Smooth muscle cell (in vitro differentiated cells): ENCODE results near the gene ITGB2. TPM values are rescaled to one million over a fixed set of nuclear protein-coding genes. Genes with fewer than 3 reads are reported as not detected.

Source experiments
- DNase-seq: peaks from one replicate; lab custom pipeline; 2025; ENCODE audit not compliant: unreplicated experiment; lab: John Stamatoyannopoulos, UW
- H2AFZ ChIP-seq: fragments of 200-600 bp; sonication (generic); 2 replicates; pipeline ENCODE4 v1.6.0; 2016; ENCODE audit warnings: antibody characterized with exemption, low read depth, mild to moderate bottlenecking
- H3F3A ChIP-seq: fragments of 200-600 bp; sonication (generic); 2 replicates; pipeline ENCODE4 v1.6.0; 2017; ENCODE audit warnings: antibody characterized with exemption, low read depth
- H3K27ac ChIP-seq: fragments of 200-600 bp; sonication (generic); 2 replicates; pipeline ENCODE4 v1.5.1; 2016; ENCODE audit warnings: low read depth, mild to moderate bottlenecking
- H3K27me3 ChIP-seq: fragments of 200-600 bp; sonication (generic); 2 replicates; pipeline ENCODE4 v1.6.1; 2016; ENCODE audit warnings: low read depth, mild to moderate bottlenecking
- H3K36me3 ChIP-seq: fragments of 200-600 bp; sonication (generic); 2 replicates; pipeline ENCODE4 v1.5.1; 2016; ENCODE audit warnings: low read depth
- H3K4me1 ChIP-seq: fragments of 200-600 bp; sonication (generic); 2 replicates; pipeline ENCODE4 v1.5.1; 2016; ENCODE audit warnings: low read depth
- H3K4me2 ChIP-seq: fragments of 200-600 bp; sonication (generic); 2 replicates; pipeline ENCODE4 v1.6.0; 2016; ENCODE audit warnings: mild to moderate bottlenecking
- H3K4me3 ChIP-seq: fragments of 200-600 bp; sonication (generic); 2 replicates; pipeline ENCODE4 v1.5.1; 2016; ENCODE audit warnings: mild to moderate bottlenecking
- H3K79me2 ChIP-seq: fragments of 200-600 bp; sonication (generic); 2 replicates; pipeline ENCODE4 v1.6.0; 2016; ENCODE audit warnings: low read depth, mild to moderate bottlenecking
- H3K9ac ChIP-seq: fragments of 200-600 bp; sonication (generic); 2 replicates; pipeline ENCODE4 v1.6.0; 2016; ENCODE audit warnings: low read depth
- H3K9me3 ChIP-seq: fragments of 200-600 bp; sonication (generic); replicated peaks from 2 replicates; pipeline ENCODE4 v1.5.1; 2016; ENCODE audit warnings: low read depth
- H4K20me1 ChIP-seq: fragments of 200-600 bp; sonication (generic); 2 replicates; pipeline ENCODE4 v1.6.0; 2016; ENCODE audit warnings: low read depth
- CTCF ChIP-seq: fragments of 200-600 bp; sonication (generic); IDR thresholded peaks from 2 replicates; pipeline ENCODE4 v1.5.1; 2017; ENCODE audit warnings: borderline replicate concordance, mild to moderate bottlenecking, antibody characterized with exemption; ENCODE audit not compliant: insufficient read depth, poor library complexity, severe bottlenecking
- WGBS: methylation state at CpG from one replicate; pipeline ENCODE4 v1.1.7; 2016; ENCODE audit warnings: low lambda C conversion rate; 5-methylcytosine and 5-hydroxymethylcytosine counted together
- polyA plus RNA-seq: library from polyadenylated mRNA; unstranded; fragments of >200 nt; fragmentation: Nextera tagmentation; extraction: Ambion mirVana; gene quantifications from 2 replicates; pipeline ENCODE4 v1.2.1, GENCODE V29; 2016
- total RNA-seq: library from RNA; depleted of rRNA; stranded (reverse); fragments of >200 nt; gene quantifications from 2 replicates; pipeline ENCODE4 v1.2.3, GENCODE V29; 2014

ITGB2 gene
- total and polyA plus RNA-seq, 2 experiments from 2014 or later: 0.18 to 0.86 TPM

- DNase-seq: no peak
- H2AFZ ChIP-seq: no peak overlapping the region
- no peak overlapping the region for H3K4me3 ChIP-seq
- H3K4me2 ChIP-seq: no peak overlapping the region
- H3F3A ChIP-seq: no peaks in the 10 kb centered on the region
- no peaks in the 10 kb centered on the region for H3K4me1 ChIP-seq
- no peaks in the 10 kb centered on the region for H4K20me1 ChIP-seq
- WGBS: 89% methylated on average over 21 of the region's 28 CpGs
- H3K9me3 ChIP-seq: no peaks in the 10 kb centered on the region
- no peaks in the 10 kb centered on the region for H3K36me3 ChIP-seq
- H3K79me2 ChIP-seq: no peaks in the 10 kb centered on the region
- peaks cover 34% of the 10 kb centered on the region for H3K27me3 ChIP-seq
- no peak for TF ChIP-seq CTCF
- H3K27ac ChIP-seq: no peak overlapping the region
- no peak overlapping the region for H3K9ac ChIP-seq
These were observed 596 bp downstream of the ITGB2 start for GRCh38 chr21:44919913-44920693.

DNA sequence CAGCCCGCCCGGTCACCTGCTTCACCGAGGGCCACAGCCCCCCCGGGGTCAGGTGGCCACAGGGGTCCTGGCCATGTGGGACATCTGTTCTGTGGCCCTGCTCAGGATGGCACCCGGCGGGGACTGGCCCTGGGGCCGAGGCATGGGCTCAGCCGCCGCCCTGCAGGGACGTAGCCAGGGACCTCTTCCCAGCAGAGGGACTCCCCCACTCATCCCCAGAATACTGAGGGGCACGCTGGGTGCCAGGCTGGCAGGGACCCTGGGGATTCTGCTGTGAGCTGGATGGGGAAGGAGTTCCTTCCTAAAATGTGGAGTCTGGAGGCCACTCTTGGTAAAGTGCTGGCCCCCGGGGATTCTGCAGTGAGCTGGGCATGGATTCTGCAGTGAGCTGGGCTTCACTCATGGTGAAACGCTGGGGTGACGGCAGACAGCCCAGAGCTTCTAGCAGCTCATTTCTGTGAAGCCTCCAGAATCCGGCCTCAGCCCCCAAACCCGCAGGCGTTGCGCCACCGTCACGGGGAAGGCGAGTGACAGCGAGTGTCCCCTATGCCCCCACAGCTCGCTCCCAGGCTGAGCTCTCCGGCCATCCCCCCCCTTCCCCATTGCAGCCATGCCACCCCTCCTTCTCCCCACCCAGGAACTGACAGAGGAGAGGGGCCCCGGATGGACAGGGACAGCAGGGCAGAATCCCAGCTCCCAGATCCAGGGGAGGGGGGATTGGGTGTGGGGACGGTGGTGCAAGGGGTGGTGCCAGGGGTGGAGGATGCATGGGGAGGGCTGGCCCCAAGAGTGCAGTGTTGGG is 1.4 kb downstream of the ITGB2 start:
- H3K4me1 ChIP-seq: no peaks in the 10 kb centered on the region
- no peaks in the 10 kb centered on the region for H3K9me3 ChIP-seq
- TF ChIP-seq CTCF: no peak
- H3F3A ChIP-seq: no peaks in the 10 kb centered on the region
- H4K20me1 ChIP-seq: no peaks in the 10 kb centered on the region
- no peaks in the 10 kb centered on the region for H3K36me3 ChIP-seq
- no peak overlapping the region for H3K4me3 ChIP-seq
- H3K27me3 ChIP-seq: peaks cover 34% of the 10 kb centered on the region
- whole genome bisulfite sequencing: 42% methylated on average over 22 of the region's 26 CpGs
- no peaks in the 10 kb centered on the region for H3K79me2 ChIP-seq
- no peak overlapping the region for H2AFZ ChIP-seq
- H3K9ac ChIP-seq: no peak overlapping the region
- no peak overlapping the region for H3K27ac ChIP-seq
- H3K4me2 ChIP-seq: peak overlapping the region; percentile 59
- no peak for DNase-seq

DNA sequence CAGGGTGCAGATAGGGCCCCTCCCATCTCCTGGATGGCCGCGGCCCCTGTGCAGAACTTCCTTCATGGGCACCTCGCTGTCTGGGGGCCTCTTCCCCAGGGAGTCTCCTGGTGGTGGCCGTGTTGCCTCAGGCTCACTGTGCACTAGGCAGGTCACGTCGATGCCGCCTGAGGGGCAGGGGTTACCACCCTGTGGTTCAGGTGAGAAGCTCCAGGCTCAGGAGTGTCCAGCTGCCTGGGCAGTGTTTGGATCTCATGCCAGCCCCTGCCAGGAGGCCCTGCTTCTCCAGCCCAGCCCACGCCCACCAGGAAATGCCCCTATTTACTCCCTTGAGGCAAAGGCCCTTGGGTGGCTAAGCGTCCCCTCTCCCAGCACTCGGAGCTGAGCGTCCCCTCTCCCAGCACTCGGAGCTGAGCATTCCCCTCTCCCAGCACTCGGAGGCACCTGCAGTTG is 2.1 kb downstream of the ITGB2 start:
- Histone ChIP-seq H4K20me1 (no peaks in the 10 kb centered on the region), H2AFZ (no peak overlapping the region), H3K79me2 (no peaks in the 10 kb centered on the region), H3K9ac (no peak overlapping the region), H3K27me3 (peaks cover 34% of the 10 kb centered on the region), H3K4me1 (no peaks in the 10 kb centered on the region), H3F3A (no peaks in the 10 kb centered on the region), H3K4me2 (no peak overlapping the region), H3K9me3 (no peaks in the 10 kb centered on the region), H3K4me3 (no peak overlapping the region), H3K27ac (no peak overlapping the region), H3K36me3 (no peaks in the 10 kb centered on the region)
- 73% methylated on average over 13 of the region's 13 CpGs for WGBS
- no peak for DNase-seq
- TF ChIP-seq CTCF: no peak
